Peyer's patch (tissue), 4 donors: ENCODE data around the gene SPATA7. TPM values are rescaled to one million over a fixed set of nuclear protein-coding genes. Genes with fewer than 3 reads are reported as not detected.
A peak's percentile ranks its signal among the peaks of the same experiment; 100 is the strongest.

Experiments
- DNase-seq, 3 donors: peaks; one replicate each; pipeline ENCODE4 v3.0.0-alpha.2; 2017 to 2019
- H3K27ac ChIP-seq, 4 donors: fragments of 200-600 bp; sonication (generic); one replicate each; pipeline ENCODE4 v1.5.1; 2016 to 2019
- H3K27me3 ChIP-seq, 2 donors: fragments of 200-600 bp; sonication (generic); one replicate each; pipeline ENCODE4 v1.5.1; 2019
- H3K36me3 ChIP-seq, 3 donors: fragments of 200-600 bp; sonication (generic); one replicate each; pipeline ENCODE4 v1.5.1; 2016 to 2019
- H3K4me1 ChIP-seq, 4 donors: fragments of 200-600 bp; sonication (generic); one replicate each; pipeline ENCODE4 v1.5.1; 2016 to 2019
- H3K4me3 ChIP-seq, 4 donors: fragments of 200-600 bp; sonication (generic); 1 replicate in 3 of 4; 2 replicates in 1 of 4; pipeline ENCODE4 v1.5.1; 2016 to 2019; ENCODE audit warnings: mild to moderate bottlenecking in 1 of 4
- H3K9me3 ChIP-seq, 4 donors: fragments of 200-600 bp; sonication (generic); one replicate each; pipeline ENCODE4 v1.5.1; 2016 to 2019; ENCODE audit warnings: mild to moderate bottlenecking in 1 of 4
- CTCF ChIP-seq, 6 experiments: fragments of 450-650 bp in 4 of 6; fragments of 200-600 bp in 2 of 6; sonication (generic) in 1 of 6; IDR thresholded peaks; one replicate each; pipeline ENCODE4 v1.5.1; 2017 to 2019; ENCODE audit warnings: antibody characterized with exemption in 6 of 6, mild to moderate bottlenecking in 3 of 6, moderate library complexity in 1 of 6
- POLR2A ChIP-seq, 2 donors: fragments of 450-650 bp; IDR thresholded peaks; one replicate each; pipeline ENCODE4 v1.5.1; 2017; ENCODE audit warnings: antibody characterized with exemption in 2 of 2, mild to moderate bottlenecking in 2 of 2, moderate library complexity in 2 of 2
- total RNA-seq, 4 donors: library from RNA; depleted of rRNA; stranded (reverse); fragments of >200 nt; gene quantifications; one replicate each; pipeline ENCODE4 v1.1.0, GENCODE V29; 2016

The SPATA7 gene
- total RNA-seq, 4 donors from 2014 or later: 2.6 to 27.2 (median 9.0) TPM

DNA sequence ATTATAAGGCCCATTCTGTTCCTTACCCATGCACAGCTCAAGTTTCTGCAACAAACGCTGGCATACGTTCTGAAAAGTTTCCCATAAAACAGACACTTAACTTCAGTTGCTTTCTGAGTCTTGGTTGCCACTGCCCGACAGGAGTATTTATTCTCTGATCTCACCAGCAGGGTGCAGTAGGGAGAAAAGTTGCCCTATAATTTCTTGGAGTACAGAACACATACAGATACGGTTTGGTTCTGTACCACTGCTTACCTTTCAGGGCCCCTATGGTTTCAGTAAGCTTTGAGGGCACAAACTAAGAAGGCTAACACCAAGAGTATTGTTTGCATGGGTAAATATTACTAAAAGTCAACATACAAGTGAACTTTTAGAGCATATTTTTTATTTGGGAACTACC is 77.9 kb downstream of the SPATA7 start:
- Histone ChIP-seq H3K27ac (no peak overlapping the region), H3K27me3 (no peaks in the 10 kb centered on the region), H3K9me3 (no peaks in the 10 kb centered on the region), H3K36me3 (peaks cover 0 to 21% (median 0%) of the 10 kb centered on the region in 3 donors), H3K4me3 (no peak overlapping the region), H3K4me1 (no peaks in the 10 kb centered on the region)
- DNase-seq: peak in 1 of 3 donors; percentile 54
- no peak for TF ChIP-seq POLR2A (IDR thresholded peaks at IDR 0.05)
- peak in 3 of 6 experiments; percentile 56 to 61 (median 58) for TF ChIP-seq CTCF (IDR thresholded peaks at IDR 0.05)

DNA sequence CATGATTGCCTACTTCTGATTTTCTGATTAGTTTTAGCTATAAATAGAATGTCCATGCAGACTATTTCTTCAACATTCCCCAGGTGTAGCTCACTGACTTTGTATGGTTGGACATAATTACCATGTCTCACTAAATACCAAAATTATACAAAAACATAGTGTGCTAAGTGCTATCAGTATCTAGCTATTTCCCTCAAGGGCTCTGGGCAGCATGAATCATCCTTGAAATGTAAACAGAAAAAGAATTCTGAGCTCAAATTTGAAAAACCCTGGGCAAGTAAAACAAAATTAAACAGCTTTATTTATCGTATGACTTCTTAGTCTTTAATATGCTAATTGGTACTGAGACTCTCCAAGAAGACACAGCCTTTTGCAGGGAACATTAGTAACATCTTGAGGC is 82.9 kb downstream of the SPATA7 start:
- peaks cover 0 to 49% (median 0%) of the 10 kb centered on the region in 3 donors for H3K36me3 ChIP-seq
- H3K9me3 ChIP-seq: no peaks in the 10 kb centered on the region
- no peak overlapping the region for H3K27ac ChIP-seq
- H3K4me3 ChIP-seq: no peak overlapping the region
- DNase-seq: no peak
- no peaks in the 10 kb centered on the region for H3K27me3 ChIP-seq
- no peaks in the 10 kb centered on the region for H3K4me1 ChIP-seq
- no peak for TF ChIP-seq CTCF (IDR thresholded peaks at IDR 0.05)
- no peak for TF ChIP-seq POLR2A (IDR thresholded peaks at IDR 0.05)

DNA sequence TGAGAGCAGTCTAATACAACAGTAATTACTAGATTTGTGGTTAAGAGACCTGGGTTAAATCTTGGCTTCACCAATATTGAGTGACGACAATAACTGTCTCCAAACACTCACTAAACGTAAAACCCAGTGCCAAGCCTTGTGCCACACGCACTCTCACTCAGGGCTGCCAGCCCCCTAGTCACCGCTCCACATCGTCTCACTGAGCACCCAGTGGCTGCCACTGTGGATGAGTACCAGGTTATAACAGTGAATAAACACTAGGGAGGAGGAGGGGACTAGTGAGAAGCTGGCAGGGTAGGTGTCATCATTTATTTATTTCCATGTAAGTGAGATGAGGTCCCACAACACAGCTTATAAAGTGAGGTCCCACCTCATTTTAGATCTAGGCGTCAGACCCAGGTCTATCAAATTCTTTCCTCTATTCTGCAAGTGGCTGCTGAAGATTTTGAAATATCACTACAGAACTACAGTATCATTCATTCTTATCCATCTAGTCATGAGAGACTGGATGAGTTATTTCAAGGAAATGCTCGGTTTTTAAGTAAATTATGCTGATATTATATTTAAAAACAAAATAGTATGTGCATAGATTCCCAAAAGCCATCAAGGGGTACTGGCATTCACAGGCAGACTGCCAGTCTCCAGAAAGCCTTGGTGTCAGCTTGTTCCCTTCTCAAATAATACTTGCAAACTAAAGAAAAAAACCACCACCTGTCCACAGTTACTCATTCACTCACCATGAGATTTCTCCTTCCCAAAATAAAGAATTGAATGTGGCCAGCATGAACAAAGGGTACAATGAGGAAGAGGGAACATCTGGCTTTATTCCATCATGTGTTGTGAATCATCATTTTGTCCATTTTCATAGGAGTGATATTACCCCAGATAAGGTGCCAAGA is 85.3 kb downstream of the SPATA7 start:
- Histone ChIP-seq H3K9me3 (no peaks in the 10 kb centered on the region), H3K36me3 (peaks cover 0 to 49% (median 0%) of the 10 kb centered on the region in 3 donors), H3K4me3 (no peak overlapping the region), H3K4me1 (peaks cover 0 to 5% (median 0%) of the 10 kb centered on the region in 4 donors), H3K27me3 (no peaks in the 10 kb centered on the region), H3K27ac (no peak overlapping the region)
- TF ChIP-seq POLR2A (IDR thresholded peaks at IDR 0.05) (no peak), CTCF (IDR thresholded peaks at IDR 0.05) (no peak)
- DNase-seq: no peak

GRCh38 chr14:88473791-88474190 is 88.3 kb downstream of the SPATA7 start:
- no peak overlapping the region for H3K4me3 ChIP-seq
- TF ChIP-seq POLR2A (IDR thresholded peaks at IDR 0.05): no peak
- H3K36me3 ChIP-seq: peaks cover 0 to 55% (median 0%) of the 10 kb centered on the region in 3 donors
- peaks cover 0 to 5% (median 0%) of the 10 kb centered on the region in 4 donors for H3K4me1 ChIP-seq
- no peak overlapping the region for H3K27ac ChIP-seq
- no peaks in the 10 kb centered on the region for H3K9me3 ChIP-seq
- no peaks in the 10 kb centered on the region for H3K27me3 ChIP-seq
- DNase-seq: no peak

DNA sequence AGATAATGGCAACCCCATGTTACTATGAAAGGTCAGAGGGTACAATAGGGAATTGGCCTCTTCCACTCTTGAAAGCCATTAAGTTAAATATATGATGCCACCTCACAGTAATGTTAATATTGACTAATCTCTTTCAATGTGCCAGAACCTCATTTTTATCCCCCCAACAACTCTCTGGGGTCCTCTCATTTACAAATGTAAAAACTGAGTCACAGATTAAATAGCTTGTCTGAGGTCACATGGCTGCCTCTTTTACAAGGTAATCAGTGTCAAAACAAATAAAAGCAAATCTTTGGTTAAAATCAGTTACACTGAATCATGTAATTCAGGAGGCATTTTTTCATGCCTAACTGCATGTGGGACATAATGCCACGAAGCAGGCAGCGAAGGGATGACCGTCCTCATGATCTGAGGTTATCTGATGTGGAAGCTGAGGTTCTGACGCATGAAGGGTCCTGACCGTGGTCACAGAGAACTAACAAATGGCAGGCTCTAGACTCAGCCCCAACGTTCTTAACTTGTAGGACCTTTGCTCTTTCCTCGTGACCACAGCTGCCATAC is 90.8 kb downstream of the SPATA7 start:
- Histone ChIP-seq H3K27ac (no peak overlapping the region), H3K4me1 (peaks cover 0 to 5% (median 0%) of the 10 kb centered on the region in 4 donors), H3K4me3 (no peak overlapping the region), H3K27me3 (no peaks in the 10 kb centered on the region), H3K36me3 (peaks cover 0 to 49% (median 0%) of the 10 kb centered on the region in 3 donors), H3K9me3 (no peaks in the 10 kb centered on the region)
- no peak for DNase-seq
- TF ChIP-seq CTCF (IDR thresholded peaks at IDR 0.05) (no peak), POLR2A (IDR thresholded peaks at IDR 0.05) (no peak)

DNA sequence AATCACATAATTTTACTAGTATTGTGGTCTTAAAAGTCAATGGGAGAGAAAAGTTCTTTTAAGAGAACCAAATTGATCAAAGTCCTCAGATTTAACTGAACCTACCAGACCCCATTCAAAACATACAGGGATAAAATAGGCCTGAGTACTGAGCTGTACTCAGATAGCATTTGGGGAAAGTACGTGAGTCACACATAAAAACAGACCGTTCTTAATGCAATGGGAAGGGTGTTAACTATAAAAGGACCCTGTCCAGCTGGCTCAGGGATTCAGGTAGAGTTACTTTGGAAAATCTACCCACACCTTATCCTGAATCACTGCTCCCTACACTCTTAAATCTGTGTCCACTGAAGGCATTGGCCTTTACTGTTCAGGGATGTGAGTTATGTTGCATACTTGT is 91.4 kb downstream of the SPATA7 start:
- TF ChIP-seq POLR2A (IDR thresholded peaks at IDR 0.05) (no peak), CTCF (IDR thresholded peaks at IDR 0.05) (no peak)
- no peaks in the 10 kb centered on the region for H3K9me3 ChIP-seq
- no peak overlapping the region for H3K4me3 ChIP-seq
- H3K4me1 ChIP-seq: peaks cover 0 to 5% (median 0%) of the 10 kb centered on the region in 4 donors
- DNase-seq: no peak
- H3K27ac ChIP-seq: no peak overlapping the region
- H3K27me3 ChIP-seq: no peaks in the 10 kb centered on the region
- peaks cover 0 to 44% (median 0%) of the 10 kb centered on the region in 3 donors for H3K36me3 ChIP-seq
